HEK293 (cell line): ENCODE data around the gene CORO1A.
A peak's percentile ranks its signal among the peaks of the same experiment; 100 is the strongest.

Experiments
- CTCF ChIA-PET: fragments of 350-600 bp; formaldehyde crosslinking; extraction: SDS; loops from one replicate; lab custom pipeline; 2021; ENCODE audit warnings: antibody characterized with exemption; lab: Yijun Ruan, JAX
- POLR2A ChIA-PET: fragments of 300-600 bp; formaldehyde crosslinking; extraction: SDS; loops from one replicate; lab custom pipeline; 2020; ENCODE audit warnings: antibody characterized with exemption, inconsistent platforms; lab: Yijun Ruan, JAX
- H3K27ac ChIP-seq: fragments of 200-500 bp; sonication (Bioruptor generic); 2 replicates; pipeline ENCODE4 v1.5.1; 2014; ENCODE audit warnings: low read depth, low read length, control low read depth, inconsistent platforms; ENCODE audit errors: extremely low read depth
- H3K36me3 ChIP-seq, 2 experiments: fragments of 200-500 bp in 1 of 2; sonication (Bioruptor generic) in 1 of 2; 1 replicate in 1 of 2; 2 replicates in 1 of 2; pipeline ENCODE4 v1.5.1; 2014 to 2017; ENCODE audit warnings: inconsistent platforms in 2 of 2, low read length in 2 of 2; ENCODE audit not compliant: control insufficient read depth in 2 of 2, insufficient read depth in 1 of 2
- H3K4me1 ChIP-seq: fragments of 200-500 bp; sonication (Bioruptor generic); 2 replicates; pipeline ENCODE4 v1.5.1; 2014; ENCODE audit warnings: mild to moderate bottlenecking, low read length, inconsistent platforms; ENCODE audit not compliant: control insufficient read depth, insufficient read depth
- H3K4me3 ChIP-seq: 2 replicates; pipeline ENCODE4 v1.5.1; 2011; ENCODE audit warnings: low read depth, mild to moderate bottlenecking, control low read depth, low read length, moderate library complexity
- H3K9me3 ChIP-seq: fragments of 200-500 bp; sonication (Bioruptor generic); 2 replicates; pipeline ENCODE4 v1.5.1; 2014; ENCODE audit warnings: low read depth, low read length, inconsistent platforms; ENCODE audit not compliant: control insufficient read depth, insufficient read depth
- GLIS1 ChIP-seq: fragments of 450-650 bp; formaldehyde crosslinking; IDR thresholded peaks from 2 replicates; pipeline ENCODE4 v1.5.1; 2016; ENCODE audit warnings: missing biosample characterization, missing genetic modification characterization
- GLIS2 ChIP-seq: fragments of 450-650 bp; formaldehyde crosslinking; IDR thresholded peaks from 2 replicates; pipeline ENCODE4 v1.5.1; 2016; ENCODE audit warnings: missing biosample characterization, missing genetic modification characterization
- IKZF3 ChIP-seq: fragments of 450-650 bp; IDR thresholded peaks from 2 replicates; pipeline ENCODE4 v1.5.0; 2018; ENCODE audit warnings: missing biosample characterization, mild to moderate bottlenecking, missing genetic modification characterization, moderate library complexity
- ZBTB20 ChIP-seq: fragments of 450-650 bp; formaldehyde crosslinking; IDR thresholded peaks from 2 replicates; pipeline ENCODE4 v1.5.1; 2016; ENCODE audit warnings: missing biosample characterization, missing genetic modification characterization
- ZBTB21 ChIP-seq: fragments of 450-650 bp; formaldehyde crosslinking; IDR thresholded peaks from 2 replicates; pipeline ENCODE4 v1.5.1; 2017; ENCODE audit warnings: missing biosample characterization, missing genetic modification characterization
- ZBTB48 ChIP-seq: fragments of 450-650 bp; formaldehyde crosslinking; IDR thresholded peaks from 2 replicates; pipeline ENCODE4 v1.5.1; 2016; ENCODE audit warnings: missing biosample characterization, missing genetic modification characterization
- ZEB2 ChIP-seq: fragments of 450-650 bp; formaldehyde crosslinking; IDR thresholded peaks from 2 replicates; pipeline ENCODE4 v1.5.1; 2016; ENCODE audit warnings: missing biosample characterization, missing genetic modification characterization
- ZNF10 ChIP-seq: fragments of 450-650 bp; formaldehyde crosslinking; IDR thresholded peaks from 2 replicates; pipeline ENCODE4 v1.5.1; 2017; ENCODE audit warnings: missing biosample characterization, missing genetic modification characterization
- ZNF2 ChIP-seq: fragments of 450-650 bp; formaldehyde crosslinking; IDR thresholded peaks from 2 replicates; pipeline ENCODE4 v1.5.1; 2016; ENCODE audit warnings: missing biosample characterization, missing genetic modification characterization
- ZNF24 ChIP-seq: fragments of 450-650 bp; formaldehyde crosslinking; IDR thresholded peaks from 2 replicates; pipeline ENCODE4 v1.5.1; 2016; ENCODE audit warnings: missing biosample characterization, missing genetic modification characterization
- ZNF549 ChIP-seq: fragments of 450-650 bp; IDR thresholded peaks from 2 replicates; pipeline ENCODE4 v1.5.1; 2018; ENCODE audit warnings: missing biosample characterization, missing genetic modification characterization, mild to moderate bottlenecking, inconsistent platforms, moderate library complexity
- ZNF571 ChIP-seq: fragments of 450-650 bp; formaldehyde crosslinking; IDR thresholded peaks from 2 replicates; pipeline ENCODE4 v1.5.0; 2017; ENCODE audit warnings: missing biosample characterization, missing genetic modification characterization
- ZNF621 ChIP-seq: fragments of 450-650 bp; formaldehyde crosslinking; IDR thresholded peaks from 2 replicates; pipeline ENCODE4 v1.5.1; 2017; ENCODE audit warnings: missing biosample characterization, missing genetic modification characterization
- ZNF654 ChIP-seq: fragments of 450-650 bp; formaldehyde crosslinking; IDR thresholded peaks from 2 replicates; pipeline ENCODE4 v1.5.1; 2016; ENCODE audit warnings: low read depth, missing biosample characterization, missing genetic modification characterization
- ZNF670 ChIP-seq: fragments of 450-650 bp; formaldehyde crosslinking; IDR thresholded peaks from 2 replicates; pipeline ENCODE4 v1.5.1; 2016; ENCODE audit warnings: missing biosample characterization, missing genetic modification characterization, low read depth
- ZNF701 ChIP-seq: fragments of 450-650 bp; formaldehyde crosslinking; IDR thresholded peaks from 2 replicates; pipeline ENCODE4 v1.5.1; 2016; ENCODE audit warnings: missing biosample characterization, missing genetic modification characterization
- ZNF830 ChIP-seq: fragments of 450-650 bp; IDR thresholded peaks from 2 replicates; pipeline ENCODE4 v1.5.0; 2018; ENCODE audit warnings: missing biosample characterization, missing genetic modification characterization, low read depth, mild to moderate bottlenecking, moderate library complexity
- ZSCAN18 ChIP-seq: fragments of 450-650 bp; formaldehyde crosslinking; IDR thresholded peaks from 2 replicates; pipeline ENCODE4 v1.5.1; 2016; ENCODE audit warnings: missing biosample characterization, missing genetic modification characterization
- TF ChIP-seq, protein P1 (sequence below): fragments of 450-650 bp; formaldehyde crosslinking; IDR thresholded peaks from 2 replicates; pipeline ENCODE4 v1.5.1; 2016; ENCODE audit warnings: missing biosample characterization, missing genetic modification characterization

CORO1A gene

DNA sequence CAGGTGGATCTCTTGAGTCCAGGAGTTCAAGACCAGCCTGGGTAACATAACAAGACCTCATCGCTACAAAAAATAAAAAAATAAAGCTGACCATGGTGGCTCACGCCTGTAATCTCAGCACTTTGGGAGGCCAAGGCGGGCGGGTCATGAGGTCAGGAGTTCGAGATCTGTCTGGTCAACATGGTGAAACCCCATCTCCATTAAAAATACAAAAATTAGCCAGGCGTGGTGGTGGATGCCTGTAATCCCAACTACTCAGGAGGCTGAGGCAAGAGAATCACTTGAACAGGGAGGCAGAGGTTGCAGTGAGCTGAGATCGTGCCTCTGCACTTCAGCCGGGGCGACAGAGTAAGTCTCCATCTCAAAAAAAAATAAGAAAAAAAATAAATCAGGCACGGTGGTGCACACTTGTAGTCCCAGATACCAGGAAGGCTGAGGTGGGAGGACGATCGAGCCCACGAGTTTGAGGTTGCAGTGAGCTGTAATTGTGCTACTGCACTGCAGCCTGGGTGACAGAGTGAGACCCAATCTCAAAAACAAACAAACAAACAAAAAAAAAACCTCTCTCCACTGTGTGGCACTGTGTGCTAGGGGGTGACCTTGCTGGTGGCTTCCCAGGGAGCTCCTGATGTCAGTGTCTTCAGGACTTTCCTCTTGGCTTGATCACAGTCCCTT, 40.6 kb upstream of the CORO1A start (continued):
- TF ChIP-seq, protein P1, sequence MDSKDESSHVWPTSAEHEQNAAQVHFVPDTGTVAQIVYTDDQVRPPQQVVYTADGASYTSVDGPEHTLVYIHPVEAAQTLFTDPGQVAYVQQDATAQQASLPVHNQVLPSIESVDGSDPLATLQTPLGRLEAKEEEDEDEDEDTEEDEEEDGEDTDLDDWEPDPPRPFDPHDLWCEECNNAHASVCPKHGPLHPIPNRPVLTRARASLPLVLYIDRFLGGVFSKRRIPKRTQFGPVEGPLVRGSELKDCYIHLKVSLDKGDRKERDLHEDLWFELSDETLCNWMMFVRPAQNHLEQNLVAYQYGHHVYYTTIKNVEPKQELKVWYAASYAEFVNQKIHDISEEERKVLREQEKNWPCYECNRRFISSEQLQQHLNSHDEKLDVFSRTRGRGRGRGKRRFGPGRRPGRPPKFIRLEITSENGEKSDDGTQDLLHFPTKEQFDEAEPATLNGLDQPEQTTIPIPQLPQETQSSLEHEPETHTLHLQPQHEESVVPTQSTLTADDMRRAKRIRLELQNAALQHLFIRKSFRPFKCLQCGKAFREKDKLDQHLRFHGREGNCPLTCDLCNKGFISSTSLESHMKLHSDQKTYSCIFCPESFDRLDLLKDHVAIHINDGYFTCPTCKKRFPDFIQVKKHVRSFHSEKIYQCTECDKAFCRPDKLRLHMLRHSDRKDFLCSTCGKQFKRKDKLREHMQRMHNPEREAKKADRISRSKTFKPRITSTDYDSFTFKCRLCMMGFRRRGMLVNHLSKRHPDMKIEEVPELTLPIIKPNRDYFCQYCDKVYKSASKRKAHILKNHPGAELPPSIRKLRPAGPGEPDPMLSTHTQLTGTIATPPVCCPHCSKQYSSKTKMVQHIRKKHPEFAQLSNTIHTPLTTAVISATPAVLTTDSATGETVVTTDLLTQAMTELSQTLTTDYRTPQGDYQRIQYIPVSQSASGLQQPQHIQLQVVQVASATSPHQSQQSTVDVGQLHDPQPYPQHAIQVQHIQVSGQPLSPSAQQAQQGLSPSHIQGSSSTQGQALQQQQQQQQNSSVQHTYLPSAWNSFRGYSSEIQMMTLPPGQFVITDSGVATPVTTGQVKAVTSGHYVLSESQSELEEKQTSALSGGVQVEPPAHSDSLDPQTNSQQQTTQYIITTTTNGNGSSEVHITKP, result no peak
- no peak for TF ChIP-seq ZNF2 (tag by site-specific recombination)
- TF ChIP-seq ZNF24, result no peak
- no peak for TF ChIP-seq ZNF670 (tag by site-specific recombination)
- TF ChIP-seq GLIS1 (tag by site-specific recombination), result peak; percentile 20; the same call in 1 of the 2 replicates
- TF ChIP-seq ZNF701 (tag by site-specific recombination), result no peak
- TF ChIP-seq ZEB2 (tag by site-specific recombination), result 0 out of 2 replicates have a peak, but pooled peaks have one; percentile 34
- no peak for TF ChIP-seq ZBTB20 (tag by site-specific recombination)
- TF ChIP-seq ZNF571 (tag by site-specific recombination), result no peak
- TF ChIP-seq ZNF10, result no peak
- 0 out of 2 replicates have a peak, but pooled peaks have one; percentile 31 for TF ChIP-seq ZBTB48

DNA sequence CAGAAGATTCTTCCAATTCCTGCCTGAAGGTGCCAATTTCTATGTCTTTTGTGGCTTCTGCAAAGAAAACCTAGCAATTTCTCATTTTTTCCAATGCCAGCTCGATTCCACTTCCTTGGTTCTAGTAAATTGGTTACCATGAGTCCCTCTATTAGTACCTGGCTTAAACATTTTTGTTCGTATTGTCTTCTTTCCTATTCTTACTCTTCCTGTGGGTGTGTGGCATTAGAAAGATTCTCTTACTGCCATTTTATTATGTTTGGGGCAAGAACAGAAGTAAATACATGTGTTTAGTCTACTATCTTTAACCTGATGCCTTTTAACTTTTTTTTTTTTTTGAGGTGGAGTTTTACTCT, 40.1 kb upstream of the CORO1A start:
- H3K36me3 ChIP-seq, result no peaks in the 10 kb centered on the region
- TF ChIP-seq ZBTB21 (tag by site-specific recombination), result no peak
- no peak for TF ChIP-seq ZNF549 (tag by site-specific recombination)
- TF ChIP-seq GLIS2, result no peak
- no peak for TF ChIP-seq IKZF3
- TF ChIP-seq ZSCAN18 (tag by site-specific recombination), result no peak
- H3K4me1 ChIP-seq, result no peaks in the 10 kb centered on the region
- H3K9me3 ChIP-seq, result no peaks in the 10 kb centered on the region
- no peak overlapping the region for H3K4me3 ChIP-seq
- H3K27ac ChIP-seq, result no peak overlapping the region
- CTCF ChIA-PET, result interaction anchor here (0.5 to 0.9 kb wide), 5 partner anchors 12 to 298 kb away, joined by 3 to 4 read pairs (median 3); no protein-coding TSS in a partner anchor
- POLR2A ChIA-PET, result interaction anchor here (0.7 kb wide), 1 partner anchor 266 kb away, joined by 3 read pairs; no protein-coding TSS in a partner anchor

DNA sequence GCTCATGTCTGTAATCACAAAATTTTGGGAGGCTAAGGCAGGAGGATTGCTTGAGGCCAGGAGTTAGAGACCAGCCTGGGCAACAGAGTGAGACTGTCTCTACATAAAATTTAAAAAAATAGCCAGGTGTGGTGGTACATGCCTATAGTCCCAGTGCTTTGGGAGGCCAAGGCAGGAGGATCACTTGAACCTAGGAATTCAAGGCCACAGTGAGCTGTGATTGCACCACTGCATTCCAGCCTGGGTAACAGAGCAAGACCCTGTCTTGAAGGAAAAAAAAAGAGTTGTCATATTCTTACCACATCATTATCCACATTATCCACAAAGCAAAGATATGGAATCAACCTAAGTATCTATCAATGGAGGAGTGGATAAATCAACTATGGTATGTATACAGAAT, 39.4 kb upstream of the CORO1A start:
- ChIA-PET CTCF (no interaction called here), POLR2A (no interaction called here)
- no peaks in the 10 kb centered on the region for H3K9me3 ChIP-seq
- no peaks in the 10 kb centered on the region for H3K4me1 ChIP-seq
- H3K36me3 ChIP-seq, result no peaks in the 10 kb centered on the region
- H3K4me3 ChIP-seq, result no peak overlapping the region
- H3K27ac ChIP-seq, result no peak overlapping the region
- TF ChIP-seq ZNF830 (no peak), ZNF654 (tag by site-specific recombination) (no peak), ZNF621 (no peak)
